Fibroblast of gingiva (primary cell): ENCODE results near the gene CRYGN.
A peak's percentile ranks its signal among the peaks of the same experiment; 100 is the strongest.

Experiments used
- DNase-seq: peaks from one replicate; pipeline ENCODE4 v3.0.0-alpha.2; 2011; ENCODE audit warnings: low read depth

CRYGN gene

GRCh38 chr7:151426904-151427704, 12.8 kb downstream of the CRYGN start:
- no peak for DNase-seq

- peak; percentile 83 for DNase-seq
These were observed 13.5 kb downstream of the CRYGN start for GRCh38 chr7:151426441-151426903.

- peak; percentile 77 for DNase-seq
These were observed 14.1 kb downstream of the CRYGN start for GRCh38 chr7:151425670-151426440.

- DNase-seq = peak; percentile 53
These were observed 15.1 kb downstream of the CRYGN start for GRCh38 chr7:151424799-151425198.

- DNase-seq = peak; percentile 16
These were observed 16.0 kb downstream of the CRYGN start for GRCh38 chr7:151423936-151424335.

- DNase-seq = no peak
These were observed 16.7 kb downstream of the CRYGN start for GRCh38 chr7:151423226-151423625.

GRCh38 chr7:151422212-151422611, 17.7 kb downstream of the CRYGN start:
- DNase-seq = no peak

- DNase-seq = no peak
These were observed 19.8 kb downstream of the CRYGN start for GRCh38 chr7:151420144-151420543.

GRCh38 chr7:151416941-151417315, 23.0 kb downstream of the CRYGN start:
- no peak for DNase-seq

GRCh38 chr7:151416112-151416940, 23.6 kb downstream of the CRYGN start:
- DNase-seq = no peak

- DNase-seq = peak; percentile 51
These were observed 24.4 kb downstream of the CRYGN start for GRCh38 chr7:151415375-151416105.

GRCh38 chr7:151413241-151413640, 26.7 kb downstream of the CRYGN start:
- no peak for DNase-seq

- no peak for DNase-seq
These were observed 27.6 kb downstream of the CRYGN start for GRCh38 chr7:151412318-151412717.

- no peak for DNase-seq
These were observed 28.4 kb downstream of the CRYGN start for GRCh38 chr7:151411551-151411950.

GRCh38 chr7:151410405-151411390, 29.2 kb downstream of the CRYGN start:
- DNase-seq = no peak

- no peak for DNase-seq
These were observed 30.1 kb downstream of the CRYGN start, which contains the start of gene WDR86 for GRCh38 chr7:151409667-151410404. WDR86 (minus strand) TSS chr7:151410038; CDS start chr7:151409589, 449 bp downstream.

GRCh38 chr7:151408839-151409666, 30.9 kb downstream of the CRYGN start:
- DNase-seq = no peak

- DNase-seq = no peak
These were observed 31.5 kb downstream of the CRYGN start for GRCh38 chr7:151408498-151408838.
